Fibroblast of skin of right biceps (primary cell): ENCODE results near the gene WDR27.

Experiments used
- DNase-seq: peaks from one replicate; pipeline ENCODE4 v3.0.0-alpha.2; 2013

The WDR27 gene

GRCh38 chr6:169558774-169559441 lies 142.9 kb downstream of the WDR27 start:
- peak; percentile 98 for DNase-seq

DNA sequence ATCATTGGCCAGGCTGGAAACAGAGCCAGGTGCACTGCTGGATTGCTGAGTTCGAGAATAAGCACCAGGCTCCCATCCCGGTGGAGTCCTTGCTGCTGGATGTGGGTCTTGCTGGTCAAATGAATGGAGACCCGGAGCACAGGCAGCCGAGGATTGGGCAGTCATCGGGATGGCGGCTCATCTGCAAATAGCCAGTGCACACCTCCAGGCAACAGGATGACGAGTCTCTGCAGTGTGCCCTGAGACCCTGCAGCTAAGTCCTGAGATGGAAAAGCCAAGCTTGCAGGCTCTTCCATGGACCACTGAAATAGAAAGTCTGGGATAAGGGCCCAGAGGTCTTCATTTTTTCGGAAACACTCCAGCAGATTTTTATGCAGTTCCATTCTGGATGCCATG lies 143.5 kb downstream of the WDR27 start:
- DNase-seq: no peak

GRCh38 chr6:169557887-169558286 lies 143.9 kb downstream of the WDR27 start:
- DNase-seq: no peak

DNA sequence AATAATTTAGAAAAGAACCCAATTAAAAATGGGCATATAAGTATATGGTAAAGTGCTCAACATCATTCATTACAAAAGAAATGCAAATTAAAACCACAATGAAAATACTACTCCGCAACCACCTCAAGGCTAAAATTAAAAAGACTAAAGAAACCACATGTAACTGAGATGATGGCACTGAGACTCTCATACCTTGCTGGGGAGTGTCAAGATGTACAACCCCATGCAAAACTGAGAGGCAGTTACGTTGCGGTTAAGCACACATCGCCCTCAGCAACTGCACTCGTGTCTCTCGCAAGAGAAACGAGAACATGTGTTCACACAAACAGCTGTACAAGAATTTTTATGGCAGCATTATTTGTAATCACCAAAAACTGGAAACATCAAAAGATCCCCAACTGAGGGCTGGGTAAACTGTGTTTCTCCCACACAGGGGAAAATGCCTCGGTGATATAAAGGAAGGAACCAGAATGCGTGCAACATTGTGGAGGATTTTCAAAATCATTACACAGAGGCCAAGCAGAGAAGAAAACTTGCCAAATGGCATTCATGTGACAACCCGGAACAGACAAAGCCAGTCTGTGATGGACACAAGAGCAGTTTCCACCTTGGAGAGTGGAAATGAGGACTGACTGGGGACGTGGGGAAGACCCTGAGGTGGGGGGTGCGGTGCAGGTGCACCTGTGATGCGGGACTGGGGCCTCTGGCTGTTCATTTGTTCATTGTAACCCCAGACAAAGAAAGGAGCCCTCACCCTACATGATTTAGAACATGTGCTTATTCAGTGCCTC lies 144.9 kb downstream of the WDR27 start:
- DNase-seq: no peak

GRCh38 chr6:169555971-169556617 lies 145.7 kb downstream of the WDR27 start:
- peak; percentile 43 for DNase-seq

DNA sequence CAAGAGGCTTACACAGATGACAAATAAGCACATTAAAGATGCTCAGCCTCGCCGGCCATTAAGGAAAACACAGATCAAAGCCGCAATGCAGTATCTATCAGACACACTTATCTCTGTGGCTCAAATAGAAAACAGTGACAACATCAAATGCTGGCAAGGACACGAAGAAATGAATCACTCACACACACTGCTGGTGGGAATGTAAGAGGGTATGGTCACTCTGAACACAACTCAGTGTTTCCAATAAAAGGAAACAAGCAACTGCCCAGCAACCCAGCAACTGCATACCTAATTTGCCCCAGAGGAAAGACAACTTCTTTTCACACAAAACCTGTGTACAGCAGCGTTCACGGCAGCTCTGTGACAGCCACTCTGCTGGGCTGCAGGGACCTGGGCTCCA lies 155.8 kb downstream of the WDR27 start:
- peak; percentile 41 for DNase-seq

DNA sequence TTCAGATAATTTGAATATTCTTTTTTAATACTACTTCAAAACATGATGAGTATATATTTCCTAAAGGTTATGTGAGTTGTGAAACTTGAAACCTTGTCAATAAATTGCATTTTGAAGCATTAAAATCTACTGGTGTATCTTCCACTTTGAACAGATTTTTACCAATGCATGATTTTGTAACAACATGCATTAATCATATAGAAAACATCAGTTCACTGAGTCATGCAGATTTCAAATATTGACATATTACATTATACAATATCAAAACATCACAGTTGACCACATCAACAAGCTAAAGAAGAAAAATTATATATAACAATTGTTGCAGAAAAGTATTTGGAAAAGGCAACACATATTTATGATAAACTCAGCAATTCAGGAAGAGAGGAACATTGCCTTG lies 158.1 kb downstream of the WDR27 start:
- DNase-seq: no peak

DNA sequence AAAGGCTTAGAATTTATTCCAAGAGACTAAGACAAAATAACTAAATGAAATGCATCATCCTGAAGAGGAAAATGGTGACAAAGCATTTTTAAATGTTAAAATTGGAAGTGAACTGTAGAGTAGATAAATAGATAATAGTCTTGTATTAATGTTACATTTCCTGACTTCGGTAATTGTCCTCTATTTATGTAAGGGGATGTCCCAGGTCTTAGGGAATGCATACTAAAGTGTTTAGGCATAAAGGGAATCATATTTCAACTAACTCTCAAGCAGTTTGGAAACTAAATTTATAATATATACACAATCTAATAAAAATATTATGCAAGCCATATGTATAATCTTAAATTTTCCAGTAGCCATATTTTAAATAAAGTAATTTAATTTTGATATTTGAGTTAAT lies 159.3 kb downstream of the WDR27 start:
- DNase-seq: peak; percentile 49

- peak; percentile 44 for DNase-seq
These were observed 162.5 kb downstream of the WDR27 start for GRCh38 chr6:169539176-169539897.

- peak; percentile 86 for DNase-seq
These were observed 165.2 kb downstream of the WDR27 start for GRCh38 chr6:169536446-169537170.

GRCh38 chr6:169534039-169534421 lies 167.8 kb downstream of the WDR27 start:
- DNase-seq: no peak

GRCh38 chr6:169533301-169534038 lies 168.4 kb downstream of the WDR27 start:
- DNase-seq: no peak

GRCh38 chr6:169530752-169531123 lies 171.1 kb downstream of the WDR27 start:
- DNase-seq: peak; percentile 28

DNA sequence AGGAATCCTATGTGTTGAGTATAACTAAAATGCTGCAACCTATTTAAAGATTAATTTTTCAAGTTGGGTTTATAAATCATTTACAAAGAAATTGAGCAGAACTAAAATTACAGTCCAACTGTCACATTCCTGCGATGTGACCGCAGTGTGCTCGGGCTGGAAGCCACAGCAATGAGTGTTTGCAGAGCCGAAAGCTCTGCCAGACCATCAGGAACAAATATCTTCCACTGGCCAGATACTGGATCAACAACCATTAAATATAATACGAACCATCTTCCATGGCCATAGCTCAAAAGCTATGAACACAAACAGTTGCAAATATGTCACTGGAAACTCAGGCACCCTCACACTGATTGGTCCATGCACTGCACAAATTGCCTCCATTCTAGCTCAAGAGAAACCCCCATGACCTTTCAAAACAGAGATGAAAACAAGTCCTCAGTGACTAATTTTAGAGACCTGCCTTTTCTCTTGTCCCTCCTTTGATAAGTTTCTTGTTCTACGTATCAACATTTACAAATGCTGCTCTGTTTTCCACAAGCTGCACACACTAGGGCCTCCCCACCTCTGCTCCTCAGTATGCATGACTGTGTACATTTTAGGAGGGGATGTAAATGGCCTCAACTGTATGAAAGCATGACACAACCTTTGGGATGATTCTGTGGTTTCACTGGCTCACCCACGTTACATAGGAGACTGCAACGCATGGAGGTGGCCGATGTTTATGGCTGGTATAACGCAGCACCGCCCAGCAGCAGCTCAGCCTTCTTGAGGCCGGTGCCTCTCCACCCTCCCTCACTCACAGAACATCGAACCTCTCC lies 171.7 kb downstream of the WDR27 start:
- peak; percentile 94 for DNase-seq

- no peak for DNase-seq
These were observed 173.1 kb downstream of the WDR27 start for GRCh38 chr6:169528755-169529154.

DNA sequence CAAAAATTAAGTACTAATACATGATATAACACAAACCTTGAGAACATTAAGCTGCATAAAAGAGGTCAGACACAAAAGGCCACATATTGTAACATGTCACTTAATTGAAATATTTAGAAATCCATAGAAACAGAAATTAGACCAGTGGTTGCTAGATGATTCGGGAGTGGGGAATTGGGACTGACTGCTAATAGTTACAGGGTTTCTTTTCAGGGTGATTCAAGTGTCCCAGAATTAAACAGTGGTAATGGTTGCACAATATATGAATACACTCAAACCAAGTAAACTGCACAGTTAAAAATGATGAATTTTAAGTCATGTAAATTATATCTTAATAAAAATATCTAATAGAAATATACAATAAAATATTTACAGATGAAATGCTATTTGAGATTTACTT lies 174.5 kb downstream of the WDR27 start:
- peak; percentile 81 for DNase-seq

- no peak for DNase-seq
These were observed 180.0 kb downstream of the WDR27 start for GRCh38 chr6:169521825-169522224.

DNA sequence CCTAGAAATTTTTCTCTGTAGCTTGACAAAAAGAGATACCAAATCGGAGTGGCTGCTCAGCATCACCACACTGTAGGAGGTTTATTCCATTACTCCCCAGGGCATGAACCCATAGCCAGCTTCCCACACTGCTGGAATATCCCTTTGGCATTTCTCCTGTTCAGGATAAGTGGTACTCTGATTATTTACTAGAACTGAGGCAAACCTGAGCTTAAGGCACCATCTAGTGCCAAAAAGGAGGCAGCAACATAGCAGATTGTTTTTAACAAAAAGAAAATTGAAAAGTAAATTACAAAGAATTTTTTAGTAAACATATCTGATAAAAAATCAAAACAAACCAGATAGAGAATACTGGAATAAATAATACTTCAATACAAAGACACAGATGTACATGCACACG lies 181.7 kb downstream of the WDR27 start:
- DNase-seq: peak; percentile 23

GRCh38 chr6:169518451-169518850 lies 183.4 kb downstream of the WDR27 start:
- no peak for DNase-seq

DNA sequence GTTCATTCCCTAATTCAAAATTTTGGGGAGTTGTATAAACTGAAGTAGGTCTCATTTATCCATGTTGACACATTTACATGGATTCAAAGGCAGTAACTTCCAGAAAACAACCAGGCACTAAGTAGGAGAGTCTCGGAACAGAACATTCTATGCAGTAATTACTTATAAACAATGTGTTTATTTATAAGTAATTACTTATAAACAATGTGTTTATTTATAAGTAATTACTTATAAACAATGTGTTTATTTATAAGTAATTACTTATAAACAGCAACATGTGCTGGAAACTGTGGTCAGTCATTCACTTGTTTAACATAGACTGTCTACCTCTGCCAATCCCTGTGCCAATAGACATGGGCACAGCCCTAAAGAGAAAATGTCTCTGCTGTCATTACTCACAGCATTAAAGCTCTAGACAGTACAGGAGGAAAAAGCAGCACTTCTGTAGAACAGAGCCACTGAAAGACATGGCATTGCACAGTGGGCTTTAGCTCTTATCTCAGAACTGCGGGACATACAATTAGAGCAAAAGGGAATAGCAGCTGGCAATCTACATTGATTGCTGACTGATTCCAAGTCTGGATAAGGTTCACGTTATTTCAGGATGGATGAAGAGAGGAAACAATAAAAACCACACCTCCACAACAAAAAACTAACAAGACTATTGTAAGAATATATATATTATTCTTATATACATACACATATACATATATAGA lies 188.2 kb downstream of the WDR27 start:
- no peak for DNase-seq
